ENCODE data around the gene LIMS2.

LIMS2 gene

GRCh38 chr2:127712999-127713398, 37.7 kb upstream of the LIMS2 start:
- H3K9me3 ChIP-seq (ENCODE audit: control insufficient read depth, insufficient read depth, low read depth, low read length) = no peaks in the 10 kb centered on the region
- H3K27ac ChIP-seq (ENCODE audit: extremely low read depth, low read depth, low read length) = no peak overlapping the region
- H3K36me3 ChIP-seq (ENCODE audit: control insufficient read depth in 2 of 2, insufficient read depth in 1 of 2, low read length in 2 of 2) = peaks cover 10 to 84% of the 10 kb centered on the region in 2 experiments
- no peak for TF ChIP-seq ZNF138 (tag by site-specific recombination; IDR thresholded peaks at IDR 0.05; ENCODE audit: borderline replicate concordance)
- no peak for TF ChIP-seq SP2 (tag by site-specific recombination; IDR thresholded peaks at IDR 0.05)
- CTCF ChIA-PET = no interaction called here
- H3K4me1 ChIP-seq (ENCODE audit: control insufficient read depth, insufficient read depth, low read length) = no peaks in the 10 kb centered on the region
- POLR2A ChIA-PET = no interaction called here
- no peak overlapping the region for H3K4me3 ChIP-seq (ENCODE audit: low read depth, low read length)

- no peaks in the 10 kb centered on the region for H3K4me1 ChIP-seq (ENCODE audit: control insufficient read depth, insufficient read depth, low read length)
- H3K27ac ChIP-seq (ENCODE audit: extremely low read depth, low read depth, low read length) = no peak overlapping the region
- ChIA-PET CTCF (no interaction called here), POLR2A (no interaction called here)
- TF ChIP-seq, protein P1, sequence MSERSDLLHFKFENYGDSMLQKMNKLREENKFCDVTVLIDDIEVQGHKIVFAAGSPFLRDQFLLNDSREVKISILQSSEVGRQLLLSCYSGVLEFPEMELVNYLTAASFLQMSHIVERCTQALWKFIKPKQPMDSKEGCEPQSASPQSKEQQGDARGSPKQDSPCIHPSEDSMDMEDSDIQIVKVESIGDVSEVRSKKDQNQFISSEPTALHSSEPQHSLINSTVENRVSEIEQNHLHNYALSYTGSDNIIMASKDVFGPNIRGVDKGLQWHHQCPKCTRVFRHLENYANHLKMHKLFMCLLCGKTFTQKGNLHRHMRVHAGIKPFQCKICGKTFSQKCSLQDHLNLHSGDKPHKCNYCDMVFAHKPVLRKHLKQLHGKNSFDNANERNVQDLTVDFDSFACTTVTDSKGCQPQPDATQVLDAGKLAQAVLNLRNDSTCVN (tag by site-specific recombination; optimal IDR thresholded peaks at IDR 0.05) = no peak
- TF ChIP-seq, protein P2, sequence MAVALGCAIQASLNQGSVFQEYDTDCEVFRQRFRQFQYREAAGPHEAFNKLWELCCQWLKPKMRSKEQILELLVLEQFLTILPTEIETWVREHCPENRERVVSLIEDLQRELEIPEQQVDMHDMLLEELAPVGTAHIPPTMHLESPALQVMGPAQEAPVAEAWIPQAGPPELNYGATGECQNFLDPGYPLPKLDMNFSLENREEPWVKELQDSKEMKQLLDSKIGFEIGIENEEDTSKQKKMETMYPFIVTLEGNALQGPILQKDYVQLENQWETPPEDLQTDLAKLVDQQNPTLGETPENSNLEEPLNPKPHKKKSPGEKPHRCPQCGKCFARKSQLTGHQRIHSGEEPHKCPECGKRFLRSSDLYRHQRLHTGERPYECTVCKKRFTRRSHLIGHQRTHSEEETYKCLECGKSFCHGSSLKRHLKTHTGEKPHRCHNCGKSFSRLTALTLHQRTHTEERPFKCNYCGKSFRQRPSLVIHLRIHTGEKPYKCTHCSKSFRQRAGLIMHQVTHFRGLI (tag by site-specific recombination; IDR thresholded peaks at IDR 0.05) = no peak
- TF ChIP-seq ZFHX2 (tag by site-specific recombination; conservative IDR thresholded peaks at IDR 0.05) = peak; percentile 37
- peak; percentile 42; the same call in 1 of the 2 replicates for TF ChIP-seq EGR2 (tag by site-specific recombination; IDR thresholded peaks at IDR 0.05; ENCODE audit: low read depth)
- no peak for TF ChIP-seq FEZF1 (tag by site-specific recombination; IDR thresholded peaks at IDR 0.05)
- no peaks in the 10 kb centered on the region for H3K9me3 ChIP-seq (ENCODE audit: control insufficient read depth, insufficient read depth, low read depth, low read length)
- H3K4me3 ChIP-seq (ENCODE audit: low read depth, low read length) = no peak overlapping the region
- peaks cover 11 to 85% of the 10 kb centered on the region in 2 experiments for H3K36me3 ChIP-seq (ENCODE audit: control insufficient read depth in 2 of 2, insufficient read depth in 1 of 2, low read length in 2 of 2)
Observed at GRCh38 chr2:127709336-127709735, 34.0 kb upstream of the LIMS2 start.

DNA sequence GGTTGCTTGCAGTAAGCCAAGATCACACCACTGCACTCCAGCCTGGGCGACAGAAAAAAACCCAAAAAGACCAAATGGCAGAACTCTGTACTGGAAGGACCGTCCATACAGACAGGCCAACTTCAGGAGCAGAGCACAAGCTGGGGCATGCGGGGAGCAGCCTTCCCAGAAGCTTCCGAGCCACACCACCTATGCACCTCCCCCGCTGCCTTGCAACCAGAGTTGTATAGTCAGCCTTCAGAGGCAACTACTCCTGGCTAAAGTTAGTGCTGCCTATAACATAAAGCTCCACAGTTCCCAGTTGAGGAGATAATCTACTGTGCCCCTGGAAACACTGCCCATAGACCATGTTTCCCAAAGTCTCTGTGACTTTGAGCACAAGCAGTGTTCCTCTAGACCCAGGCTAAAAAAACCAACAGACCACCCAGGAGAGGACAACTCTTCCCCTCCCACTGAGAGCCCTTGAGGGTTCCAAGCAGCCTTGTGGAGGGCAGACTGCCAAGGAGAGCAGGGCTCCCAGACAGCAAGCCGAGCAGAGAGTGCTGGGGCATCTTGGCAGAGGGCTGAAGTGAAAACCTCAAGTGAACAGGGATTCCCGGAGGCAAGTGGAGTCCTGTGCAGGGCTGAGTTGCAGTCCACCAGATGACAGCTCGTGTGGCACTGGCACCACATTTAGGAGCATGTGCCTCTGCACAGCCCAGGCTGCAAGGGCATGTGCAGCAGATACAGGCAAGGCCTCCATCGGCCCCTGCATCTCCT, 32.7 kb upstream of the LIMS2 start:
- ChIA-PET CTCF (no interaction called here), POLR2A (no interaction called here)
- Histone ChIP-seq H3K4me1 (ENCODE audit: control insufficient read depth, insufficient read depth, low read length) (no peaks in the 10 kb centered on the region), H3K9me3 (ENCODE audit: control insufficient read depth, insufficient read depth, low read depth, low read length) (no peaks in the 10 kb centered on the region), H3K4me3 (ENCODE audit: low read depth, low read length) (no peak overlapping the region), H3K36me3 (ENCODE audit: control insufficient read depth in 2 of 2, insufficient read depth in 1 of 2, low read length in 2 of 2) (peaks cover 15 to 77% of the 10 kb centered on the region in 2 experiments), H3K27ac (ENCODE audit: extremely low read depth, low read depth, low read length) (no peak overlapping the region)
- TF ChIP-seq ZNF473 (tag by site-specific recombination; IDR thresholded peaks at IDR 0.05) = no peak
- no peak for TF ChIP-seq ZBTB7A (tag by site-specific recombination; IDR thresholded peaks at IDR 0.05; ENCODE audit: low read depth)
- no peak for TF ChIP-seq ZNF624 (tag by site-specific recombination; IDR thresholded peaks at IDR 0.05)
- TF ChIP-seq ZNF266 (tag by site-specific recombination; IDR thresholded peaks at IDR 0.05; ENCODE audit: low read depth) = no peak
- no peak for TF ChIP-seq ZNF138 (tag by site-specific recombination; IDR thresholded peaks at IDR 0.05; ENCODE audit: borderline replicate concordance)
- TF ChIP-seq GLIS1 (tag by site-specific recombination; IDR thresholded peaks at IDR 0.05) = peak; percentile 67
- no peak for TF ChIP-seq ZNF404 (tag by site-specific recombination; IDR thresholded peaks at IDR 0.05)
- TF ChIP-seq ZNF114 (tag by site-specific recombination; IDR thresholded peaks at IDR 0.05) = no peak
- TF ChIP-seq ZNF202 (tag by site-specific recombination; IDR thresholded peaks at IDR 0.05; ENCODE audit: borderline replicate concordance) = no peak
- TF ChIP-seq ZNF16 (tag by site-specific recombination; IDR thresholded peaks at IDR 0.05; ENCODE audit: low read depth) = no peak
- no peak for TF ChIP-seq ZNF184 (tag by site-specific recombination; IDR thresholded peaks at IDR 0.05)
- TF ChIP-seq ZBTB17 (tag by site-specific recombination; IDR thresholded peaks at IDR 0.05) = no peak
- TF ChIP-seq, protein P3, sequence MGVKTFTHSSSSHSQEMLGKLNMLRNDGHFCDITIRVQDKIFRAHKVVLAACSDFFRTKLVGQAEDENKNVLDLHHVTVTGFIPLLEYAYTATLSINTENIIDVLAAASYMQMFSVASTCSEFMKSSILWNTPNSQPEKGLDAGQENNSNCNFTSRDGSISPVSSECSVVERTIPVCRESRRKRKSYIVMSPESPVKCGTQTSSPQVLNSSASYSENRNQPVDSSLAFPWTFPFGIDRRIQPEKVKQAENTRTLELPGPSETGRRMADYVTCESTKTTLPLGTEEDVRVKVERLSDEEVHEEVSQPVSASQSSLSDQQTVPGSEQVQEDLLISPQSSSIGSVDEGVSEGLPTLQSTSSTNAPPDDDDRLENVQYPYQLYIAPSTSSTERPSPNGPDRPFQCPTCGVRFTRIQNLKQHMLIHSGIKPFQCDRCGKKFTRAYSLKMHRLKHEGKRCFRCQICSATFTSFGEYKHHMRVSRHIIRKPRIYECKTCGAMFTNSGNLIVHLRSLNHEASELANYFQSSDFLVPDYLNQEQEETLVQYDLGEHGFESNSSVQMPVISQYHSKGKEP (tag by site-specific recombination; IDR thresholded peaks at IDR 0.05) = no peak
- TF ChIP-seq MZF1 (tag by site-specific recombination; IDR thresholded peaks at IDR 0.05; ENCODE audit: borderline replicate concordance) = no peak
- peak; percentile 63 for TF ChIP-seq ZIC2 (tag by site-specific recombination; IDR thresholded peaks at IDR 0.05)
- TF ChIP-seq ZNF558 (tag by site-specific recombination; IDR thresholded peaks at IDR 0.05) = no peak
- TF ChIP-seq ZNF175 (tag by site-specific recombination; IDR thresholded peaks at IDR 0.05) = no peak
- no peak for TF ChIP-seq ZNF311 (tag by site-specific recombination; IDR thresholded peaks at IDR 0.05; ENCODE audit: borderline replicate concordance)
- TF ChIP-seq ZBTB20 (tag by site-specific recombination; IDR thresholded peaks at IDR 0.05) = no peak
- 0 out of 2 replicates have a peak, but pooled peaks have one; percentile 13 for TF ChIP-seq ZBTB8A (tag by site-specific recombination; IDR thresholded peaks at IDR 0.05)
- no peak for TF ChIP-seq ZNF24 (tag by site-specific recombination; IDR thresholded peaks at IDR 0.05)
- TF ChIP-seq KLF17 (tag by site-specific recombination; IDR thresholded peaks at IDR 0.05) = no peak

All from HEK293 (cell line).